DMS53 treated with DMSO at 0.1 percent for 48 hours (cell line): ENCODE results near the gene TMEM54.

Experiments used
- DNase-seq: peaks from one replicate; lab custom pipeline; 2025; ENCODE audit not compliant: unreplicated experiment; lab: John Stamatoyannopoulos, UW

Gene TMEM54

DNA sequence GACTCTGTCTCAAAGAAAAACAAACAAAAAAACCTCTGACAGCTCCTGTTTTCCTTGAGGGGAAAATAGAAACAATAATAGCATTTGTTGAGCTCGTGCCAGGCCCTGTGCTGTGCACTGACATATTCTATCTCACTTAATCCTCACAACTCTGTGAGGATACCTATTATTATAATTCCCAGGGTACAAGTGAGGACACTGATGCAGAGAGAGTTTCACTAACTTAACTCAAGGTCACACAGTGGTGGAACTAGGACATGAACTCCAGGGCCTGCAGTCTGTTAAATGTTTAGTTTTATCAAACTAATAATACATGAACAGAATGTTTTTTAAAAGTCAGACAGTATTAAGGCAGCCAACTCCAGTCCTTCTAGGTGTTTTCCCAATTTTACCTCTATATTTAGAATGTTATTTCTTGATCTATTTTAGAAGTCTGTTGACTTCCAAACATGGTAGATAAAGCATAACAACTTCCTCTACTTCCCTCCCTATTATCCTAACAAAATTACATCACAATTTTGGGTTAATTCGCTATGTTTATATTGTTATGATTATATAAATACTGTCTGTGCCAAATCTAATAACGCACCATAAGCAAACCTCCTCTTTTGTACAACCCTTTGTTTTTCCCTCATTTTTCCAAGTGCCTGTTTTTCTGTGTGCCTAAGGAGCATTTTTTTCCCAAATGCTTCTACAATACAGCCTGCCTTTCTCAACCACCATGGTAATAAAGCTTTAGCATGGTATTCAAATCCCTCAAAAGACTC is 35.4 kb downstream of the TMEM54 start:
- DNase-seq = no peak

DNA sequence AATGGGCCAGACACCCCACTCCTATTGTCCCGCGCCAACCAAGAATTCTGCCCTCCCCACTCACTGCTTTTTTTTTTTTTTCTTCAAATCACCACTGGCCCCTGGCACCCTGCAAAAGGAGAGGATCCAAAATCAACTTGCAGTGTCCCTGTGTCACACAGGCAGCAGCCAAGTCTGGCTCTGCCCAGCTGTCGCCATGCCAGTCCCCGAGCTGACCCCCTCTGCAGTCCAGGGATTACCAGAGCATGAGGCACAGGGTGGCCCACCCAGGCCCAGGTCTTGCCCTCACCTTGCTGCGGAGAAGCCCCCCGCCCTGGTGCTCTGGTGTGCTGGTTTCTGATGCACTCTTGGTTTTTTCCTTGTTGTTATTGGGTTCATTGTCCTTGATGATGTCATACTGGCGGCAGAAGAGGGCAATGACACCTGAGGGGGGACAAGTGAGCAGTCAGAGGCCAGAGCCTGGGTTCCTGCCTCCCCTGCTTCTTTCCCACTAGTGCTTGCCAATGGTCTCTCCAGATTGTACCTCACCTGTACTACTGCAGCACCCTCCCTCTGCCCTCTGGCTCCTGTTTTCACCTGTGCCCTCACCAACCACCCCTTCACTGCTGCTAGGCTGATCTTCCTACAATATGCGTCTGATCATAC is 36.7 kb downstream of the TMEM54 start:
- DNase-seq = no peak

DNA sequence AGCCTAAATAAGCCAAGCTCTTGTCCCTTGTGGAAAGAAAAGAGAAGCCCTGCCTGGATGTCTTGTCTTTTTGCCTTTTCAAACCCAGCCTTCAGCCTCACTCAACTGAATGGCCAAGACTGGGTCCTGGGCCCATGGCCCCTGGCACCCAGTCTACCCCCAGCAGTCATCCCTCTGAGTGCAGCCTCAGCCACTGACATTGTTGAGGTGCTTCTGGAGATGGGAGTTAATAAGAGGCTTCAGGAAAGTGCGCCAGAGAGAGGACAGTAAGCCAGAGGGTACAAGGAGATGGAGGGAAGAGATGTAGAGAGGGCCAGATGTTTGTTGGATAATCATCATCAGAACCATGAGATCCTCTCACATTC is 37.3 kb downstream of the TMEM54 start:
- no peak for DNase-seq

DNA sequence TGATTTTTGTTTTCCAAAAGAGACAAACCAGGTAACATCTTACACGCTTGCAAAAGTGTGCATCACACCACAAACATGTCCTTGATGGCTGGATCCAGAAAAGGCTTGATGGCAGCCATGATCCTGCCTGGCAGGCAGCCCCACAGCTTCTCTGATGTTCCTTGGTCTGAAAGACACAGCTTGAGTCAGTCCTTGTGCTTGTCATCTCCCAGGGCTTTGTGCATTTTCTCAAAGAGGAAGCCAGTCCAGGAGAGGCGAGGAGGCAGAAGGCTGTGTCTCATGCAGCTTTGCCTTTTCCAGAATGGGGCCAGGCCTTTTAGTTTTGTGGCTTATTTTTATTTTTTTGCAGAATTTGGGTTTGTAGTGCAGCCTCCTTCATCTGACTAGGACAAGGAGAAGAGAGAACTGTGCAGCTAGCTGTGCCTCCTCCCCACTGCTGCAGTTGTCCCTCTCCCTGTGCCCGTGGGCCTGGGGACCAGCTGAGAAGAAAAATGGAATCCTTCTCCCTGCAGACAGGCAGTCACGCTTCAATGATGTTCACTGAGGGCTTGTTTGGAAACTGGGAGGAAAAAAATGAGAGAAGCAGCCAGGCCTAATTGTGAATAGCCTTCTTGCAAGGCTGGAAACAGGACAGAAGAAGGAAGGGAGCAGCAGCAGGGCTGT is 37.8 kb downstream of the TMEM54 start:
- no peak for DNase-seq

GRCh38 chr1:32861904-32862695 is 39.1 kb downstream of the TMEM54 start:
- DNase-seq = no peak

DNA sequence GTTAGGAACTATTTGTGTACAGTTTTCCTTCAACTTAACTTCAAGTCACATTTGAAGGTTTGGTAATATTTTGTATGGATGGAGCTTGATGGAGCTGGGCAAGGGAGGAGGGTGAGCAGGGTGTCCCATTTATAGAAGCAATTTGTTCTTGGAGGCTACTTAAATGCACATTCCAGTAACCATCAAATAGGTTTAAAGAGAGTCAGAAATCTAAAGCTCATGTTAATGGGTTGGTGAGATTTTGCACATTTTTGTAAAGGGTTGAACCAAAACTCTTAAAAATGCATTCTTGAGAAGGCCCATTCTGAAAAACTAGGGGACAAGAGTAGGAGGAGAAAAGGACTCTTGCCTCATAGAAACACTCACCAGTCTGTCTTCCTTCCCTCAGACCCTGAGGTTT is 40.6 kb downstream of the TMEM54 start:
- DNase-seq = no peak

DNA sequence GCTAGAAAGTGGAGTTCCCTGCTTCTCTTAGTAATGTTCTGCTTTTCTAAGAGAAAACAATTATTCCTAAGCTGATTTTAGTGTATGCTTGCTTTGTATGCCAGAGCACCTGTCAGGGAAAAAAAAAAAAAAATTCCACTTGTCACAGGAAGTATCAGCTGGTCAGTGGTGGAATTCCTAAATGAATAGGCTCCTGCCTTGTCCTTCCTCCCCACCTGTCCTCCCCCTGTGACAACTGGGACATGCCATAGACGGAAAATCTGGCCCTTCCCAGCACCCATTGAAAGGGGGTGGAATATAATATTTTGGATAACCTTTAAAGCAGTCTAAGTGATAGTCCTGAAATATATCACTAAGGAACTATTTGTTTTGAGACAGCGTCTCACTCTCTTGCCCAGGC is 41.3 kb downstream of the TMEM54 start:
- DNase-seq = no peak

DNA sequence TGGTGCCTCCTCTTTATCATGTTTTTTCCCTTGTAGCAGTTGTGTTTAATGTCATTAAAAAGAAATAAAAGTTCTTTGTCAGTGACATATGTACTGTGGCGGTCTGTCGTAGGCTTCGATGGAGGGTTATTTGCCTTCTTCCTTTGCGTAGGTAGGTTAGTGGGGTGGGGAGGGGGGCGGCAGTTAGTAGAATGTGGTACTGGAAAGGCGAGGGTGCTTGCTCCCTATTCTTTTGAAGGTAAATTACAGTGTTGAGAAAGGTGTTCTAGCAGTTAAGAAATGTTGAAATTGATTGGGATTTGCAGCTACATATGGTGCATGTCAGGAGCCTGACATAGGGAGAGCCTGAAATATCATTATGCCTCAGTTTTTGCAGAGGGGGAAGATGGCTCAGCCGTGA is 42.4 kb downstream of the TMEM54 start:
- no peak for DNase-seq

GRCh38 chr1:32858136-32858535 is 43.1 kb downstream of the TMEM54 start:
- no peak for DNase-seq

DNA sequence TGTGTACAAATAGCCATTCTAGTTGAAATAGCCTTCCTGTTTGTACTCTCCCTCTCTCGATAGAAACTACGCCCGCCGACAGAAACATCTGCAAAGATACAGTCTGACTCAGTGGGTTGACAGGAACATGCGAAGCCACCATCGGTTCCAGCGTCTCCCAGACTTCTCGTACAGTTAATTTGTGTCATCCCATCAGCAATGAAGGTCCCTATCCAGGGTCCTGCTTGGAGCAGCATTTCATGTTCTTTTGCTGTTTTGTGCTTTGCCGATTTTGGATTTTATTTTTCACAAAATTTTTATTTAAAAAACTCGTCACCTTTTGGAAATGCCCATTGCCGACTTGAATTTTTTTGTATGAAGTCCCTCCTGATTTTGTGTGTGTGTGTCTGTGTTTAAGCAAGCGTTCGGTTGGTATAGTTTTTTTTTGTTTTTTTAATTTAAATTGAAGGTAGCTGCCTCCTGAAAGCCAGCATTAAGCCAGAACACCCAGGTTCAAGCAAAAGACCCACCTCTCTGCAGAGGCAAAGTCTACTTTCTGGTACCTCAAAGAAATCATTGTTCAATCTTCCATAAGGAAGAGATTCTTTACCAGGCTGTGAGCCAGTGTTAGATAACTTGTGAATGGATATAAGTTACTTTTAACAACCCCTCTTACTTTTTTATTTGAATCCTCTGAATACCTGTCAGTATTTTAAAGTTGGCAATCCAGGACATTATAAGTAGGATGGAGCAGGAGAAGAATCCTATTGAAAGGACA is 45.1 kb downstream of the TMEM54 start:
- no peak for DNase-seq

GRCh38 chr1:32848354-32849063 is 52.7 kb downstream of the TMEM54 start:
- no peak for DNase-seq
